Activated naive CD8-positive, alpha-beta T cell treated with anti-CD3 and anti-CD28 coated beads for 36 hours (primary cell): Measurements from ENCODE around the gene GNPDA1. TPM values are rescaled to one million over a fixed set of nuclear protein-coding genes. Genes with fewer than 3 reads are reported as not detected.
"Not testable (repeated sequence)": the region's sequence is repeated elsewhere in the genome, so short reads cannot be mapped to it uniquely, and the experiment has no call there.

ENCODE experiments used
- DNase-seq: peaks from one replicate; pipeline ENCODE4 v3.0.0; 2021
- H3K27ac Mint-ChIP-seq: one replicate; pipeline ENCODE4 v1.8.0; 2022; ENCODE audit warnings: mild to moderate bottlenecking, moderate library complexity, mixed read lengths
- H3K27me3 Mint-ChIP-seq: one replicate; pipeline ENCODE4 v1.8.0; 2022; ENCODE audit warnings: mild to moderate bottlenecking, mixed read lengths
- H3K36me3 Mint-ChIP-seq: one replicate; pipeline ENCODE4 v1.8.0; 2021; ENCODE audit warnings: mild to moderate bottlenecking, mixed read lengths
- H3K4me1 Mint-ChIP-seq: one replicate; pipeline ENCODE4 v1.8.0; 2021; ENCODE audit warnings: mixed read lengths
- H3K4me3 Mint-ChIP-seq: one replicate; pipeline ENCODE4 v1.8.0; 2022; ENCODE audit warnings: mild to moderate bottlenecking, moderate library complexity, mixed read lengths
- H3K9me3 Mint-ChIP-seq: one replicate; pipeline ENCODE4 v1.8.0; 2022; ENCODE audit warnings: mixed read lengths
- total RNA-seq, 2 experiments: library from RNA; stranded (reverse); gene quantifications; one replicate each; pipeline ENCODE4 v1.2.3, GENCODE V29; 2021

GNPDA1 gene
- total RNA-seq, 2 experiments from 2014 or later = 140 to 148 TPM

DNA sequence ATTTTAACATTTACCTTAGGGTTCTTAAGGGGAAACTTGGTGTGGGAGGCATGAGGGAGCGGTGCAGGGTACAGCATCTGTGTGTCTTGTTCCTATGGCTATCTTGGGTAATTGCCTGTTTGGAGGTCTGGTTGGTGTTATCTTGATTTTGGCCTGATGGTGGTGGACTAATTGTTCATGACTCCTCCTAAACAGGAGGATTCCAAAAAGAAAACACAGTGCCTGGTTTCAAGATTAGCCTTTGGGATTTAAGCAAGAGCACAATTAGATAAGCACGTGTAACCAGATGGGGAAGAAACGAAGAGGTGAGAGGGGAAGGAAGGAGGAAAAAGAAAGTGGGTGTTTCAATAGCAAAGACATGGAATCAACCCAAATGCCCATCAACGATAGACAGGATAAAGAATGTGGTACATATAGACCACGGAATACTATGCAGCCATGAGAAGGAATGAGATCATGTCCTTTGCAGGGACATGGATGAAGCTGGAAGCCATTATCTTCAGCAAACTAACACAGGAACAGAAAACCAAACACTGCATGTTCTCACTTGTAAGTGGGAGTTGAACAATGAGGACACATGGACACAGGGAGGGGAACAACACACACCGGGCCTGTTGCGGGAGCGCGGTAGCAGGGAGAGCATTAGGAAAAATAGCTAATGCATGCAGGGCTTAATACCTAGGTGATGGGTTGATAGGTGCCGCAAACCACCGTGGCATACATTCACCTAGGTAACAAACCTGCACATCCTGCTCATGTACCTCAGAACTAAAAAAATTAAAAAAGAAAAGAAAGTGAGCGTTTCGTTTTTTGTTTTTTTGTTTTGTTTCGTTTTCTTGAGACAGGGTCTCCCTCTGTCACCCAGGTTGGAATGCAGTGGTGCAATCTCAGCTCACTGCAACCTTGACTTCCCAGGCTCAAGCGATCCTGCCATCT lies 21.1 kb upstream of the GNPDA1 start:
- not testable (repeated sequence) for H3K9me3 Mint-ChIP-seq, H3K4me3 Mint-ChIP-seq
- H3K27ac Mint-ChIP-seq = peak overlapping the region; percentile 61

GRCh38 chr5:142032747-142033631 lies 20.2 kb upstream of the GNPDA1 start:
- H3K36me3 Mint-ChIP-seq = peaks cover 13% of the 10 kb centered on the region
- H3K27me3 Mint-ChIP-seq = no peaks in the 10 kb centered on the region
- peaks cover 5% of the 10 kb centered on the region for H3K9me3 Mint-ChIP-seq
- H3K27ac Mint-ChIP-seq = peak overlapping the region; percentile 61
- DNase-seq = no peak
- peaks cover 18% of the 10 kb centered on the region for H3K4me1 Mint-ChIP-seq
- no peak overlapping the region for H3K4me3 Mint-ChIP-seq

More for the DNA sequence above, 21.1 kb upstream of the GNPDA1 start:
- not testable (repeated sequence) for H3K27me3 Mint-ChIP-seq, DNase-seq
- H3K36me3 Mint-ChIP-seq = peaks cover 13% of the 10 kb centered on the region
- peaks cover 18% of the 10 kb centered on the region for H3K4me1 Mint-ChIP-seq

GRCh38 chr5:142032150-142032549 lies 19.3 kb upstream of the GNPDA1 start:
- Mint-ChIP-seq H3K9me3 (peaks cover 5% of the 10 kb centered on the region), H3K27ac (no peak overlapping the region), H3K4me1 (peaks cover 18% of the 10 kb centered on the region), H3K36me3 (peaks cover 13% of the 10 kb centered on the region), H3K4me3 (no peak overlapping the region), H3K27me3 (no peaks in the 10 kb centered on the region)
- DNase-seq = no peak

DNA sequence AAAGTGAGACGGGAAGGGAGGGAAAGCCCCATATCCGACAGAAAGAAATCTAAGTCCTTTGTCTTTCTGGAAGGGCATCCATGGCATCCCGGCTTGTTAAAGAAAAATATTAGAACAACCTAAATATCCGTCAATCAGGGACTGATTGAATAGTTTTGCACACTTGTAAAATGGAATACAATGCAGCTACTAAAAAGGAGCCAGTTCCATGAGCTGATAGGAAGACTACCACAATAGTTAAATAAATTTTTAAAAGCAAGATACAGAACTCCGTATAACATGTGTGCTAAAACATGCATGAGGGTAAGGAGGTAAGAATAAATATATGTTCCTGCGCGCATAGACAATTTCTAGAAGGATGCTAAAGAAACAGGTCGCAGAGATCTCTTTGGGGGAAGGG lies 12.8 kb upstream of the GNPDA1 start:
- Mint-ChIP-seq H3K4me3 (peak overlapping the region; percentile 90), H3K4me1 (peaks cover 15% of the 10 kb centered on the region), H3K36me3 (no peaks in the 10 kb centered on the region), H3K9me3 (peaks cover 3% of the 10 kb centered on the region), H3K27ac (peak overlapping the region; percentile 98), H3K27me3 (no peaks in the 10 kb centered on the region)
- no peak for DNase-seq

- Mint-ChIP-seq H3K27me3 (no peaks in the 10 kb centered on the region), H3K4me1 (peaks cover 20% of the 10 kb centered on the region), H3K9me3 (peaks cover 8% of the 10 kb centered on the region), H3K36me3 (peaks cover 7% of the 10 kb centered on the region), H3K4me3 (peak overlapping the region; percentile 90), H3K27ac (peak overlapping the region; percentile 98)
- DNase-seq = peak; percentile 90
Observed at GRCh38 chr5:142024771-142025304, 12.0 kb upstream of the GNPDA1 start.

DNA sequence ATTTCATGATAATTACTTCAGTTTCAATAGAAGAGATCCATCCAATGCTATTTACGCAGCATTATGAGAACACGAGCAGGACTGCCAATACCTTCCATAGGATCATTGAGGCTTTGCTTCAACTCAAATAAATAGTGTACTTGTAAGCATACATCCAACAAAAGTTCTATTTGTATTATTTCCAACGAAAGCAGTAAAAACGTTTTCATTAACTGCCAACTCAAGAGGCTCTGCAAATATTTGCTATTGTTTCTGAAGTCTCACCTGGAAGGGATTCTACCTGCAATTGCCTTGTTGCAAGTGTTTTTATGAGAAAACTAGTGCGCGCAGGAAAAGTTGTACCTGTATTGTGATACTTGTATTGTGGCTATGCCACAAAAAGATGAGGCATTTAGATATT lies 11.0 kb upstream of the GNPDA1 start:
- Mint-ChIP-seq H3K27ac (no peak overlapping the region), H3K36me3 (peaks cover 9% of the 10 kb centered on the region), H3K4me3 (no peak overlapping the region), H3K27me3 (no peaks in the 10 kb centered on the region), H3K9me3 (peaks cover 10% of the 10 kb centered on the region), H3K4me1 (peaks cover 22% of the 10 kb centered on the region)
- no peak for DNase-seq

GRCh38 chr5:142020122-142020659 lies 7.4 kb upstream of the GNPDA1 start:
- DNase-seq = no peak
- H3K4me1 Mint-ChIP-seq = peaks cover 49% of the 10 kb centered on the region
- H3K27ac Mint-ChIP-seq = no peak overlapping the region
- no peak overlapping the region for H3K4me3 Mint-ChIP-seq
- H3K9me3 Mint-ChIP-seq = peaks cover 10% of the 10 kb centered on the region
- peaks cover 13% of the 10 kb centered on the region for H3K36me3 Mint-ChIP-seq
- H3K27me3 Mint-ChIP-seq = peaks cover 3% of the 10 kb centered on the region

- Mint-ChIP-seq H3K36me3 (peaks cover 13% of the 10 kb centered on the region), H3K27ac (peak overlapping the region; percentile 83), H3K9me3 (peaks cover 10% of the 10 kb centered on the region), H3K4me1 (peaks cover 60% of the 10 kb centered on the region), H3K27me3 (peaks cover 3% of the 10 kb centered on the region), H3K4me3 (peak overlapping the region; percentile 45)
- peak; percentile 54 for DNase-seq
Observed at GRCh38 chr5:142017832-142018427, 5.1 kb upstream of the GNPDA1 start.

GRCh38 chr5:142016556-142016955 lies 3.7 kb upstream of the GNPDA1 start:
- Mint-ChIP-seq H3K9me3 (peaks cover 10% of the 10 kb centered on the region), H3K27me3 (peaks cover 3% of the 10 kb centered on the region), H3K4me3 (peak overlapping the region; percentile 62), H3K27ac (peak overlapping the region; percentile 97), H3K4me1 (peaks cover 67% of the 10 kb centered on the region), H3K36me3 (peaks cover 21% of the 10 kb centered on the region)
- peak; percentile 74 for DNase-seq

DNA sequence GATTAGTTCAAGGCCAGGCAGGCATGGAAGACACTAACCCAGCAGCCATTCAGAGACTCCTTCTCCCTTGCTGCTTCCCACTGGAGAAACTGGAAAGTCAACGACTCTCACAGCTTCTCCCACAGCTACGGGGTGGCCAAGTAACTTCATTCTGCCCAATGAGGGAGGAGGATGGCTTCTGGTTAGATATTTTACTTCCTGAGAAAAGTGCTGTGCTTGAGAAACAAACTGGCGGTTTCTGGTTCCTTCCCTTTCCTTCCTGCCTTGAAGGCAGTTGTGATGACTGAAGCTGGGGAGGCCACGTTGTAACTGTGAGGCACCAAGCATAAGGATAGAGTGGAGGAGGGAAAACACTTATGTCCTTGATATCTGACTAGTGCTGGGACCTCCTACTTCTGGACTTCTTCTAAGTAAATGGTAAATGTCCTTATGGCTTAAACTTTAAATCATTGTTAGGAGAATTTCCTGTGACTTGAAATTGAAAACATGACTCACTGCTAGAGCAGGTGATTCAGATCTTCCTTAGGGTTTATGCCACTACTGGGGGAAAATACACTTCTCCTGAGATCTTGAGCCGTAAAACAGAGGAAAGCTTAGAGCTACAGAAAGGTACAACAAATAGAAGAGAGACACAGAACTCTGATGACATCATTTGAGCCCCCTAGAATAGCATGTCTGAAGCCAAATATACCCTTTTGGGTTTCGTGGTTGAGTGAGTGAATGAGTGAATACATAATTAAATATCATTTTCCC lies 3.1 kb upstream of the GNPDA1 start:
- peak overlapping the region; percentile 59 for H3K4me3 Mint-ChIP-seq
- H3K9me3 Mint-ChIP-seq = peaks cover 10% of the 10 kb centered on the region
- peak; percentile 58 for DNase-seq
- peak overlapping the region; percentile 97 for H3K27ac Mint-ChIP-seq
- peaks cover 3% of the 10 kb centered on the region for H3K27me3 Mint-ChIP-seq
- H3K4me1 Mint-ChIP-seq = peaks cover 71% of the 10 kb centered on the region
- H3K36me3 Mint-ChIP-seq = peaks cover 24% of the 10 kb centered on the region

- H3K9me3 Mint-ChIP-seq = peaks cover 5% of the 10 kb centered on the region
Observed at GRCh38 chr5:142014911-142015584, 2.2 kb upstream of the GNPDA1 start.

GRCh38 chr5:142013734-142014521 lies 1.1 kb upstream of the GNPDA1 start:
- DNase-seq = peak; percentile 12
- Mint-ChIP-seq H3K4me3 (peak overlapping the region; percentile 87), H3K27me3 (peaks cover 3% of the 10 kb centered on the region), H3K36me3 (peaks cover 28% of the 10 kb centered on the region), H3K9me3 (peaks cover 3% of the 10 kb centered on the region), H3K4me1 (peaks cover 76% of the 10 kb centered on the region), H3K27ac (peak overlapping the region; percentile 97)

More at GRCh38 chr5:142014911-142015584, 2.2 kb upstream of the GNPDA1 start:
- Mint-ChIP-seq H3K4me1 (peaks cover 70% of the 10 kb centered on the region), H3K4me3 (peak overlapping the region; percentile 87), H3K36me3 (peaks cover 23% of the 10 kb centered on the region), H3K27me3 (peaks cover 3% of the 10 kb centered on the region), H3K27ac (peak overlapping the region; percentile 97)
- peak; percentile 63 for DNase-seq
